HL-60 (cell line): ENCODE measurements around the gene SLC8A2.

Experiments used
- DNase-seq, 2 experiments: peaks; one replicate each; pipeline ENCODE4 v3.0.0-alpha.2; 2010 to 2020; ENCODE audit warnings: low read depth in 1 of 2, low spot score in 1 of 2
- H3K27ac ChIP-seq: fragments of 250-450 bp; sonication (Bioruptor Pico); replicated peaks from 2 replicates; pipeline ENCODE4 v1.5.1; 2020; ENCODE audit warnings: mild to moderate bottlenecking, moderate library complexity
- H3K27me3 ChIP-seq: fragments of 250-450 bp; sonication (Bioruptor Pico); 2 replicates; pipeline ENCODE4 v1.5.1; 2021; ENCODE audit warnings: mild to moderate bottlenecking, moderate library complexity; ENCODE audit not compliant: insufficient read depth, poor library complexity, severe bottlenecking
- H3K4me3 ChIP-seq: replicated peaks from 2 replicates; pipeline ENCODE4 v1.5.1; 2011; ENCODE audit warnings: mild to moderate bottlenecking, control low read depth, low read length; ENCODE audit not compliant: insufficient read depth
- GABPA ChIP-seq: IDR thresholded peaks from 2 replicates; pipeline ENCODE4 v1.6.1; 2012; ENCODE audit warnings: low read depth
- POLR2AphosphoS5 ChIP-seq: IDR thresholded peaks from 2 replicates; pipeline ENCODE4 v1.6.1; 2012; ENCODE audit warnings: low read depth
- SPI1 ChIP-seq: IDR thresholded peaks from 2 replicates; pipeline ENCODE4 v1.6.1; 2012; ENCODE audit warnings: low read depth, mild to moderate bottlenecking, borderline replicate concordance
- TF ChIP-seq, protein P1 (sequence below): IDR thresholded peaks from 2 replicates; pipeline ENCODE4 v1.6.1; 2012; ENCODE audit warnings: low read depth; ENCODE audit not compliant: insufficient replicate concordance
- TF ChIP-seq, protein P2 (sequence below): IDR thresholded peaks from one replicate; pipeline ENCODE4 v1.5.1; 2011; ENCODE audit warnings: low read length, control low read depth, inconsistent platforms; ENCODE audit not compliant: insufficient read depth

Gene SLC8A2

DNA sequence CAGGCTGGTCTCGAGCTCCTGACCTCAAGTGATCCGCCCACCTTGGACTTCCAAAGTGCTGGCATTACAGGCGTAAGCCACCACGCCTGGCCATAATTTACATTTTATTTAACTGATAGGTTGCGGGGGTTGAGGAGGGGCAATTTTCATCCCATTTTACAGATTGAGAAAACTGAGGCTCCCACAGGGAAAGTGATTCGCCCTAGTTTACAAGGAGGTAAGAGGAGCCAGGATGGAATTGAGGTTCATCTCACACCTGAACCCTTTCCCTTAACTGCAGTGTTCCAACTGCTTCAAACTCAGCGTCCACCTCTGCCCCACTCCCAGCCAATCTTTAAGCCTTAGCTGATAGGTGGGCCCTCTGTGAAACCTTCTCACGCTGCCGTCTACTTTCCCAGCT, 47.2 kb upstream of the SLC8A2 start:
- H3K4me3 ChIP-seq = no peak overlapping the region

DNA sequence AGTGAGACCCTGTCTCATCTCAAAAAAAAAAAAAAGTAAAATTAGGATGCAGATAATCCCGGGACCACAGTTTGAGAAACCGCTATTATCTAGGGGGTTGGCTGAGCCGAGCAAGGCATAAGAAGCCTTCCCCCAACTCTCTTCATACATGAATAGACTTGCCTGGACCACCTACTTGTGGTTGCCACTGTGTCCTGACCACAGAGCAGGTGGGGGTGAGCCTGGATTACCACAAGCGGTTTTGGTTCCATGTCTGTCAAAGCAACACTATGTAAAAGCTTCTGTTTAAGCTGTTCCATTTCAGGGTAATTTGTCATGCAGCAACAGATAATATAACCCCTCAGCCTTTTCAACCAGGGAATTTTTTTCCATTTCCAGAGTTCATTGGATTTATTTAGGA, 46.4 kb upstream of the SLC8A2 start:
- no peak for TF ChIP-seq GABPA
- TF ChIP-seq POLR2AphosphoS5 = no peak
- TF ChIP-seq, protein P1, sequence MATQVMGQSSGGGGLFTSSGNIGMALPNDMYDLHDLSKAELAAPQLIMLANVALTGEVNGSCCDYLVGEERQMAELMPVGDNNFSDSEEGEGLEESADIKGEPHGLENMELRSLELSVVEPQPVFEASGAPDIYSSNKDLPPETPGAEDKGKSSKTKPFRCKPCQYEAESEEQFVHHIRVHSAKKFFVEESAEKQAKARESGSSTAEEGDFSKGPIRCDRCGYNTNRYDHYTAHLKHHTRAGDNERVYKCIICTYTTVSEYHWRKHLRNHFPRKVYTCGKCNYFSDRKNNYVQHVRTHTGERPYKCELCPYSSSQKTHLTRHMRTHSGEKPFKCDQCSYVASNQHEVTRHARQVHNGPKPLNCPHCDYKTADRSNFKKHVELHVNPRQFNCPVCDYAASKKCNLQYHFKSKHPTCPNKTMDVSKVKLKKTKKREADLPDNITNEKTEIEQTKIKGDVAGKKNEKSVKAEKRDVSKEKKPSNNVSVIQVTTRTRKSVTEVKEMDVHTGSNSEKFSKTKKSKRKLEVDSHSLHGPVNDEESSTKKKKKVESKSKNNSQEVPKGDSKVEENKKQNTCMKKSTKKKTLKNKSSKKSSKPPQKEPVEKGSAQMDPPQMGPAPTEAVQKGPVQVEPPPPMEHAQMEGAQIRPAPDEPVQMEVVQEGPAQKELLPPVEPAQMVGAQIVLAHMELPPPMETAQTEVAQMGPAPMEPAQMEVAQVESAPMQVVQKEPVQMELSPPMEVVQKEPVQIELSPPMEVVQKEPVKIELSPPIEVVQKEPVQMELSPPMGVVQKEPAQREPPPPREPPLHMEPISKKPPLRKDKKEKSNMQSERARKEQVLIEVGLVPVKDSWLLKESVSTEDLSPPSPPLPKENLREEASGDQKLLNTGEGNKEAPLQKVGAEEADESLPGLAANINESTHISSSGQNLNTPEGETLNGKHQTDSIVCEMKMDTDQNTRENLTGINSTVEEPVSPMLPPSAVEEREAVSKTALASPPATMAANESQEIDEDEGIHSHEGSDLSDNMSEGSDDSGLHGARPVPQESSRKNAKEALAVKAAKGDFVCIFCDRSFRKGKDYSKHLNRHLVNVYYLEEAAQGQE = no peak
- TF ChIP-seq, protein P2, sequence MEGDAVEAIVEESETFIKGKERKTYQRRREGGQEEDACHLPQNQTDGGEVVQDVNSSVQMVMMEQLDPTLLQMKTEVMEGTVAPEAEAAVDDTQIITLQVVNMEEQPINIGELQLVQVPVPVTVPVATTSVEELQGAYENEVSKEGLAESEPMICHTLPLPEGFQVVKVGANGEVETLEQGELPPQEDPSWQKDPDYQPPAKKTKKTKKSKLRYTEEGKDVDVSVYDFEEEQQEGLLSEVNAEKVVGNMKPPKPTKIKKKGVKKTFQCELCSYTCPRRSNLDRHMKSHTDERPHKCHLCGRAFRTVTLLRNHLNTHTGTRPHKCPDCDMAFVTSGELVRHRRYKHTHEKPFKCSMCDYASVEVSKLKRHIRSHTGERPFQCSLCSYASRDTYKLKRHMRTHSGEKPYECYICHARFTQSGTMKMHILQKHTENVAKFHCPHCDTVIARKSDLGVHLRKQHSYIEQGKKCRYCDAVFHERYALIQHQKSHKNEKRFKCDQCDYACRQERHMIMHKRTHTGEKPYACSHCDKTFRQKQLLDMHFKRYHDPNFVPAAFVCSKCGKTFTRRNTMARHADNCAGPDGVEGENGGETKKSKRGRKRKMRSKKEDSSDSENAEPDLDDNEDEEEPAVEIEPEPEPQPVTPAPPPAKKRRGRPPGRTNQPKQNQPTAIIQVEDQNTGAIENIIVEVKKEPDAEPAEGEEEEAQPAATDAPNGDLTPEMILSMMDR = no peak
- TF ChIP-seq SPI1 = no peak
- H3K27me3 ChIP-seq = peaks cover 4% of the 10 kb centered on the region
- no peak for DNase-seq
- H3K4me3 ChIP-seq = no peak overlapping the region
- H3K27ac ChIP-seq = no peak overlapping the region

More for the DNA sequence above, 47.2 kb upstream of the SLC8A2 start:
- H3K27ac ChIP-seq = no peak overlapping the region
- peaks cover 4% of the 10 kb centered on the region for H3K27me3 ChIP-seq
- TF ChIP-seq, protein P1 = no peak
- no peak for TF ChIP-seq SPI1
- TF ChIP-seq, protein P2 = no peak
- no peak for TF ChIP-seq POLR2AphosphoS5
- TF ChIP-seq GABPA = no peak
- DNase-seq = no peak

DNA sequence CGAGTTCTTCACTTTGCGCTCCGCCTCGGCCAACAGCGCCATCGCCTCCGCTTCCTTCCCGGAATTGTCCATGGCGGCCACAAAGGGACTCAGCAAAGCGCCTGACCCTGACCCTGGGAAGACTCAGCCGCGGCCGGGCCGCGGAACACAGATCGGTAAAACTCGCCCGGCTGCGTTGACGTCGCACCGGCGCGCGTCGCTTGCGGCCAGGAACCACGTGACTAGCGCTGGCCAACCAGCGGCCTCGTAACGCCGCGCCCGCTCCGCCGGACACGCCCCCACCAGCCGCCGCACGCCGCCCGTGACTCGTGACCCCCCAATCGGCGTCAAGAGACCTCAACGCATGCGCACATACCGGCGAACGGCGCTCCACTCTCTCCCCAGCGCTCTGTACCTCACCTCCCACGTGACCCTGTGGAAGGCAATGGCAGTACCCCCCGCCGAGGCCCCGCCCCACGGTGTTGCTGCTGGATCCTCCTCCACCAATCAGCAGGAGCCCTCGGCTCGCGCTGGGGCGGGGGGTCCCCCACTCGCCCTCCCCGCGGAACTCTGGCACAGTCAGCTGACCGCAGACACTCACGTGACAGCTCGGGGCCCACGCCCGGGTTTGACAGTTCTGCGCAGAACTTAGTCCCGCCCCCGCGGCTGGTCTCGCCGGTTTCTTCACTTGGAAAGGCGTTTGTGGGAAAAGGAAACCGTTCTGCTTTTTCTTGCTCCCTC, 43.3 kb upstream of the SLC8A2 start, which contains the start of gene NAPA:
Gene NAPA (minus strand): TSS at position 195 of the 720 bp plus-strand sequence. CDS start 123 bp downstream, at position 72.
- TF ChIP-seq, protein P1 = peak; percentile 27
- TF ChIP-seq, protein P2 = no peak
- TF ChIP-seq SPI1 = peak; percentile 36; the same call in 1 of the 2 replicates
- TF ChIP-seq POLR2AphosphoS5 = no peak
- no peaks in the 10 kb centered on the region for H3K27me3 ChIP-seq
- peak within 1 kb of the TSS; percentile 90 for H3K27ac ChIP-seq
- peak within 1 kb of the TSS; percentile 94 for H3K4me3 ChIP-seq
- peak; percentile 100 for DNase-seq
